GM12878 (cell line): ENCODE measurements around the gene FASTK. TPM values are rescaled to one million over a fixed set of nuclear protein-coding genes. Genes with fewer than 3 reads are reported as not detected.

Experiments
- ATAC-seq: fragments of 200-7000 bp; cut with Tn5 transposase; 3 replicates; pipeline ENCODE4 v1.9.1; 2020; ENCODE audit warnings: mild to moderate bottlenecking, moderate library complexity
- BruUV-seq: library from RNA; stranded (reverse); fragments of 400-500 nt; replicated peaks from 2 replicates; lab custom pipeline; 2021; lab: Mats Ljungman, UMichigan
- CTCF ChIA-PET: fragments of 300-600 bp; sonication (Branson Sonifier 250); formaldehyde crosslinking; extraction: SDS; loops from one replicate; lab custom pipeline; 2021; ENCODE audit warnings: inconsistent platforms; lab: Yijun Ruan, JAX
- POLR2A ChIA-PET: fragments of 350-600 bp; formaldehyde crosslinking; extraction: SDS; loops from one replicate; lab custom pipeline; 2021; ENCODE audit warnings: inconsistent platforms; lab: Charles Lee
- RAD21 ChIA-PET: fragments of 300-600 bp; sonication (Branson Sonifier 250); formaldehyde crosslinking; loops from one replicate; lab custom pipeline; 2023; ENCODE audit warnings: antibody characterized with exemption; ENCODE audit not compliant: unreplicated experiment; lab: Charles Lee
- SMC1A ChIA-PET: fragments of 300-600 bp; sonication (Branson Sonifier 250); formaldehyde crosslinking; loops from one replicate; lab custom pipeline; 2023; ENCODE audit not compliant: unreplicated experiment, uncharacterized antibody; lab: Charles Lee
- DNase-seq: peaks from one replicate; pipeline ENCODE4 v3.0.0-alpha.2; 2011; ENCODE audit warnings: low read depth, low spot score
- FAIRE-seq: peaks from 3 replicates; lab custom pipeline; 2011; peaks lifted over from hg19 to GRCh38; lab: Jason Lieb, UNC
- H2AFZ ChIP-seq: 2 replicates; pipeline ENCODE4 v1.6.0; 2011; ENCODE audit warnings: low read depth, low read length, control low read depth; ENCODE audit not compliant: control insufficient read depth
- H3K27ac ChIP-seq: 2 replicates; pipeline ENCODE4 v1.5.1; 2011; ENCODE audit warnings: control low read depth; ENCODE audit not compliant: control insufficient read depth, insufficient read depth
- H3K27me3 ChIP-seq, 2 experiments: replicated peaks in 1 of 2; 2 replicates each; pipeline versions ENCODE4 v1.6.0 to v1.6.1; 2011; ENCODE audit warnings: low read length in 1 of 2; ENCODE audit not compliant: control insufficient read depth in 2 of 2, insufficient read depth in 2 of 2
- H3K36me3 ChIP-seq, 2 experiments: 2 replicates each; pipeline ENCODE4 v1.5.1; 2011; ENCODE audit warnings: low read length in 1 of 2; ENCODE audit not compliant: control insufficient read depth in 2 of 2, insufficient read depth in 2 of 2
- H3K4me1 ChIP-seq: 2 replicates; pipeline ENCODE4 v1.6.1; 2011; ENCODE audit warnings: mild to moderate bottlenecking, low read length, moderate library complexity, mixed read lengths; ENCODE audit not compliant: control insufficient read depth, insufficient read depth
- H3K4me2 ChIP-seq: 2 replicates; pipeline ENCODE4 v1.6.0; 2011; ENCODE audit warnings: control low read depth; ENCODE audit not compliant: control insufficient read depth, insufficient read depth
- H3K4me3 ChIP-seq: fragments of 200-600 bp; sonication (generic); 2 replicates; pipeline ENCODE4 v1.5.1; 2016
- H3K79me2 ChIP-seq: 2 replicates; pipeline ENCODE4 v1.6.0; 2011; ENCODE audit warnings: low read length; ENCODE audit not compliant: control insufficient read depth, insufficient read depth
- H3K9ac ChIP-seq: 2 replicates; pipeline ENCODE4 v1.8.0; 2011; ENCODE audit warnings: low read length, control low read depth, mixed read lengths; ENCODE audit not compliant: control insufficient read depth, insufficient read depth
- H3K9me3 ChIP-seq: replicated peaks from 3 replicates; pipeline ENCODE4 v1.5.1; 2011; ENCODE audit warnings: mild to moderate bottlenecking, low read length; ENCODE audit not compliant: control insufficient read depth, insufficient read depth
- H4K20me1 ChIP-seq: 2 replicates; pipeline ENCODE4 v1.6.0; 2011; ENCODE audit not compliant: control insufficient read depth, insufficient read depth
- BRCA1 ChIP-seq: IDR thresholded peaks from 2 replicates; pipeline ENCODE4 v1.6.1; 2011; ENCODE audit warnings: low read depth, low read length, improper control_type of control experiment
- EED ChIP-seq: sonication (generic); IDR thresholded peaks from 2 replicates; pipeline ENCODE4 v1.6.1; 2016; ENCODE audit warnings: antibody characterized with exemption, low read depth
- EGR1 ChIP-seq, 2 experiments: IDR thresholded peaks; 1 replicate in 1 of 2; 2 replicates in 1 of 2; pipeline ENCODE4 v1.6.1; 2011 to 2012; ENCODE audit warnings: low read depth in 2 of 2, low read length in 2 of 2, borderline replicate concordance in 1 of 2, mild to moderate bottlenecking in 1 of 2, moderate library complexity in 1 of 2
- JUNB ChIP-seq: IDR thresholded peaks from 2 replicates; pipeline ENCODE4 v1.6.1; 2016; ENCODE audit warnings: antibody characterized with exemption, mild to moderate bottlenecking
- MEF2A ChIP-seq: IDR thresholded peaks from 2 replicates; pipeline ENCODE4 v1.6.1; 2011; ENCODE audit warnings: low read depth, mild to moderate bottlenecking, low read length, moderate library complexity; ENCODE audit not compliant: insufficient read depth
- NBN ChIP-seq: fragments of 450-650 bp; IDR thresholded peaks from 2 replicates; pipeline ENCODE4 v1.6.1; 2016
- SIN3A ChIP-seq: IDR thresholded peaks from 2 replicates; pipeline ENCODE4 v1.6.1; 2012; ENCODE audit warnings: low read depth, low read length, improper control_type of control experiment
- SPI1 ChIP-seq: IDR thresholded peaks from 2 replicates; pipeline ENCODE4 v1.6.1; 2011; ENCODE audit warnings: low read depth, mild to moderate bottlenecking, low read length, moderate library complexity, borderline replicate concordance; ENCODE audit not compliant: insufficient read depth
- STAT1 ChIP-seq: fragments of 450-650 bp; conservative IDR thresholded peaks from 2 replicates; pipeline ENCODE4 v1.6.1; 2014; ENCODE audit warnings: antibody characterized with exemption, mild to moderate bottlenecking
- ZZZ3 ChIP-seq: IDR thresholded peaks from 2 replicates; pipeline ENCODE4 v1.6.1; 2011; ENCODE audit warnings: low read depth; ENCODE audit not compliant: control insufficient read depth, insufficient read length
- WGBS: methylation state at CpG from one replicate; pipeline ENCODE4 v1.1.6; 2016; ENCODE audit warnings: low lambda C conversion rate; ENCODE audit not compliant: insufficient replicate concordance, insufficient coverage; ENCODE audit errors: missing lambda C conversion rate; 5-methylcytosine and 5-hydroxymethylcytosine counted together
- in situ Hi-C: fragments of 300-500 bp; cut with MboI; formaldehyde crosslinking; loops from 9 replicates; pipeline ENCODE4 v1.14.3; 2018; ENCODE audit warnings: mixed read lengths
- intact Hi-C: fragments of 100-400 bp; cut with micrococcal nuclease; formaldehyde crosslinking; loops from one replicate; pipeline ENCODE4 v1.14.2; 2022; ENCODE audit not compliant: unreplicated experiment
- polyA plus RNA-seq, 11 experiments: library from polyadenylated mRNA; depleted of rRNA in 4 of 11; unstranded in 6 of 11; stranded (reverse) in 5 of 11; fragments of >200 nt; fragmentation: Nextera tagmentation in 4 of 11; fragmentation: Illumina TruSeq in 1 of 11; extraction: Ambion mirVana in 4 of 11; extraction: Trizol in 1 of 11; gene quantifications; 1 replicate in 1 of 11; 2 replicates in 10 of 11; pipeline versions ENCODE4 v1.2.1 to v1.2.3, GENCODE V29; 2011 to 2016; ENCODE audit warnings: inconsistent platforms in 2 of 11, missing spikeins in 2 of 11, low read depth in 1 of 11
- total RNA-seq, 4 experiments: library from RNA; depleted of rRNA in 3 of 4; stranded (reverse); fragments of >200 nt in 3 of 4; fragmentation: Illumina TruSeq in 1 of 4; extraction: Trizol in 1 of 4; gene quantifications; 2 replicates each; pipeline versions ENCODE4 v1.2.1 to v1.2.3, GENCODE V29; 2013 to 2021
- TF ChIP-seq, protein P1 (sequence below): IDR thresholded peaks from 2 replicates; pipeline ENCODE4 v1.6.1; 2012; ENCODE audit warnings: low read depth, low read length, improper control_type of control experiment
- TF ChIP-seq, protein P2 (sequence below): fragments of 450-650 bp; IDR thresholded peaks from 2 replicates; pipeline ENCODE4 v1.6.1; 2017; ENCODE audit warnings: antibody characterized with exemption, mild to moderate bottlenecking, moderate library complexity

FASTK gene
- total and polyA plus RNA-seq, 10 of the 15 experiments (the other 5 are each of a cell fraction or from before 2014, with no cell fraction given): 0.19 to 102 (median 54.5) TPM

DNA sequence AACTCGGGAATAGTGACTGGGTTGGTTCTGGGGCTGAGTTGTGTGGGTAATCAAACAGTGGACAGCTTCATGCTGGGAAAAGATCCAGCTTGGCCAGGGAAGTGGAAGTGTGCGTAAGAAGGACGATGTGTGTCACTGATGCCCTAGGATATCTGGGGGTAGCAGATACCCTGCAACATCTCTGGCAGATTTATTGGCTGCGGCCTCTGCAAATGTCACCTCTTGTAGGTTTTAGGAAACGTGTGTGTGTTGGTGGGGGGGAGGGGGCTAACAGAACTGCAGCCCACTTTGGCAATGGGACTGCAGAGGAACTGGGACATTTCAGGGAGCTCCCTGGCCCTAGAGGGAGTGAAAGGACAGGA, 4.7 kb upstream of the FASTK start (continued):
- TF ChIP-seq ZZZ3 (no peak), EED (no peak), JUNB (no peak), EGR1 (IDR thresholded peaks at IDR 0.05; ENCODE audit: borderline replicate concordance in 1 of 2, low read depth in 2 of 2, low read length in 2 of 2) (no peak), SPI1 (no peak), SIN3A (no peak), STAT1 (no peak)
- TF ChIP-seq, protein P1, sequence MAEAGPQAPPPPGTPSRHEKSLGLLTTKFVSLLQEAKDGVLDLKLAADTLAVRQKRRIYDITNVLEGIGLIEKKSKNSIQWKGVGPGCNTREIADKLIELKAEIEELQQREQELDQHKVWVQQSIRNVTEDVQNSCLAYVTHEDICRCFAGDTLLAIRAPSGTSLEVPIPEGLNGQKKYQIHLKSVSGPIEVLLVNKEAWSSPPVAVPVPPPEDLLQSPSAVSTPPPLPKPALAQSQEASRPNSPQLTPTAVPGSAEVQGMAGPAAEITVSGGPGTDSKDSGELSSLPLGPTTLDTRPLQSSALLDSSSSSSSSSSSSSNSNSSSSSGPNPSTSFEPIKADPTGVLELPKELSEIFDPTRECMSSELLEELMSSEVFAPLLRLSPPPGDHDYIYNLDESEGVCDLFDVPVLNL: no peak
- TF ChIP-seq, all 136 proteins: peak for 0

DNA sequence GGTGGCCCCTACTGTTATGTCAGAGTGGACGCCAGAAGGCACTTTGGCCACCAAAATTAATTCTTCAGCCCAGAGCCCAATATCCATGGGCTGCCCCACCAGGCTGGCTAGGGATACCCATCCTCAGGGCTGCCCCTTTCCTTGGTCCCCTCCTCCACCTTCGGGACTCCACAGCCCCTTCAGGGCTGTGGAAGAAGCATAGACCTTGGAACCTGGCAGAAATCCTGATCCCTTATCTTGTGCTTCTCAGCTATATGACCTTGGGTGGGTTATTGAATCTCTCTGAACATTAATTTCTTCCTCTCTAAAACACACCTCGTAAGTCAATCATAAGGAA, 3.2 kb upstream of the FASTK start:
- Histone ChIP-seq H3K9ac (peak overlapping the region; percentile 65; the same call in 1 of the 2 replicates), H2AFZ (peak overlapping the region; percentile 90), H3K27ac (no peak overlapping the region), H3K4me1 (peaks cover 38% of the 10 kb centered on the region), H4K20me1 (no peaks in the 10 kb centered on the region; the same call in 1 of the 2 replicates), H3K9me3 (no peaks in the 10 kb centered on the region), H3K36me3 (no peaks in the 10 kb centered on the region), H3K4me3 (peak overlapping the region; percentile 83), H3K79me2 (peaks cover 66% of the 10 kb centered on the region), H3K4me2 (peak overlapping the region; percentile 98), H3K27me3 (no peaks in the 10 kb centered on the region)
- DNase-seq (no peak), ATAC-seq (no peak), FAIRE-seq (no peak)
- POLR2A ChIA-PET: interaction anchor here (1.7 to 3.0 kb wide), 2 partner anchors 25 to 55 kb away, joined by 9 to 14 read pairs; partner anchors contain the start of genes ABCB8 and SLC4A2
- in situ Hi-C loops (no loop called here), intact Hi-C loops (loop anchor here (2.0 kb wide), 1 partner anchor 55 kb away; the partner anchor contains the start of gene ABCB8)
- WGBS: 35% methylated on average over 3 of the region's 3 CpGs
- RAD21 ChIA-PET: interaction anchor here (2.3 kb wide), 1 partner anchor 56 kb away, joined by 10 read pairs; the partner anchor contains the start of gene ABCB8
- SMC1A ChIA-PET: interaction anchor here (3.2 kb wide), 1 partner anchor 55 kb away, joined by 16 read pairs; the partner anchor contains the start of gene ABCB8
- CTCF ChIA-PET: interaction anchor here (1.1 to 1.9 kb wide), 2 partner anchors 25 to 51 kb away, joined by 3 to 5 read pairs; no protein-coding TSS in a partner anchor
- no peak for TF ChIP-seq MEF2A
- TF ChIP-seq NBN: 0 out of 2 replicates have a peak, but pooled peaks have one; percentile 2
- TF ChIP-seq, protein P2, sequence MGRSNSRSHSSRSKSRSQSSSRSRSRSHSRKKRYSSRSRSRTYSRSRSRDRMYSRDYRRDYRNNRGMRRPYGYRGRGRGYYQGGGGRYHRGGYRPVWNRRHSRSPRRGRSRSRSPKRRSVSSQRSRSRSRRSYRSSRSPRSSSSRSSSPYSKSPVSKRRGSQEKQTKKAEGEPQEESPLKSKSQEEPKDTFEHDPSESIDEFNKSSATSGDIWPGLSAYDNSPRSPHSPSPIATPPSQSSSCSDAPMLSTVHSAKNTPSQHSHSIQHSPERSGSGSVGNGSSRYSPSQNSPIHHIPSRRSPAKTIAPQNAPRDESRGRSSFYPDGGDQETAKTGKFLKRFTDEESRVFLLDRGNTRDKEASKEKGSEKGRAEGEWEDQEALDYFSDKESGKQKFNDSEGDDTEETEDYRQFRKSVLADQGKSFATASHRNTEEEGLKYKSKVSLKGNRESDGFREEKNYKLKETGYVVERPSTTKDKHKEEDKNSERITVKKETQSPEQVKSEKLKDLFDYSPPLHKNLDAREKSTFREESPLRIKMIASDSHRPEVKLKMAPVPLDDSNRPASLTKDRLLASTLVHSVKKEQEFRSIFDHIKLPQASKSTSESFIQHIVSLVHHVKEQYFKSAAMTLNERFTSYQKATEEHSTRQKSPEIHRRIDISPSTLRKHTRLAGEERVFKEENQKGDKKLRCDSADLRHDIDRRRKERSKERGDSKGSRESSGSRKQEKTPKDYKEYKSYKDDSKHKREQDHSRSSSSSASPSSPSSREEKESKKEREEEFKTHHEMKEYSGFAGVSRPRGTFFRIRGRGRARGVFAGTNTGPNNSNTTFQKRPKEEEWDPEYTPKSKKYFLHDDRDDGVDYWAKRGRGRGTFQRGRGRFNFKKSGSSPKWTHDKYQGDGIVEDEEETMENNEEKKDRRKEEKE: no peak
- TF ChIP-seq BRCA1: no peak
- no TSS peak for BruUV-seq
